ENCODE data around the gene SEC14L1.

DNA sequence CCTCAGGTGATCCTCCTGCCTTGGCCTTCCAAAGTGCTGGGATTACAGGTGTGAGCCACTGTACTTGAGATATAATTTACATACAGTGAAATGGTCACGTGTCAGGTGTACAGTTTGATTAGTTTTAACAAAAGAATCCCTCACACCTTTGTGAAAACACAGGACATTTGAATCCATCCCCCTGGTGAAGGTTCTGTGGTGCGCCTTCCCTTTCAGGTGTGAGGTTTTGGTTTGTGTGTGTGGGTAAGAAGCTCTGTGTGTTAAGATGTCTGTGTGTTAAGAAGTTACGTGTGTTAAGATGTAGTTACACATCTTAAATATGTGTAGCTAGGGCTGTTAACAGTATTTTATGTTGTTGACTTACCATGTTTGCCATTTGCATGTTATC lies 4.4 kb downstream of the SEC14L1 start:
- no peak for TF ChIP-seq POU5F1 (IDR thresholded peaks at IDR 0.05; ENCODE audit: low read depth, low read length)
- TF ChIP-seq SAP30 (IDR thresholded peaks at IDR 0.05; ENCODE audit: insufficient read depth, insufficient replicate concordance, low read length) = no peak
- no peak for TF ChIP-seq CEBPB (IDR thresholded peaks at IDR 0.05; ENCODE audit: low read depth, low read length)
- TF ChIP-seq, protein P1, sequence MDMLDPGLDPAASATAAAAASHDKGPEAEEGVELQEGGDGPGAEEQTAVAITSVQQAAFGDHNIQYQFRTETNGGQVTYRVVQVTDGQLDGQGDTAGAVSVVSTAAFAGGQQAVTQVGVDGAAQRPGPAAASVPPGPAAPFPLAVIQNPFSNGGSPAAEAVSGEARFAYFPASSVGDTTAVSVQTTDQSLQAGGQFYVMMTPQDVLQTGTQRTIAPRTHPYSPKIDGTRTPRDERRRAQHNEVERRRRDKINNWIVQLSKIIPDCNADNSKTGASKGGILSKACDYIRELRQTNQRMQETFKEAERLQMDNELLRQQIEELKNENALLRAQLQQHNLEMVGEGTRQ (IDR thresholded peaks at IDR 0.05; ENCODE audit: low read length) = no peak
- no peak for TF ChIP-seq SP1 (IDR thresholded peaks at IDR 0.05; ENCODE audit: low read depth, low read length)
- no peak for TF ChIP-seq EP300 (IDR thresholded peaks at IDR 0.05; ENCODE audit: borderline replicate concordance in 1 of 2, low read depth in 2 of 2, low read length in 2 of 2)
